GM21576 (cell line): ENCODE measurements around the gene MGRN1.

Source experiments
- ATAC-seq: cut with Tn5 transposase; IDR thresholded peaks from one replicate; pipeline ENCODE4 v1.9.1; 2021; ENCODE audit warnings: mild to moderate bottlenecking, moderate library complexity; ENCODE audit not compliant: unreplicated experiment

The MGRN1 gene

GRCh38 chr16:4618645-4619418, 5.8 kb upstream of the MGRN1 start:
- no peak for ATAC-seq

GRCh38 chr16:4623593-4623992, 1.0 kb upstream of the MGRN1 start:
- ATAC-seq = no peak

GRCh38 chr16:4624827-4625559, 367 bp downstream of the MGRN1 start:
- ATAC-seq = peak; percentile 50

- ATAC-seq = peak; percentile 6
Observed at GRCh38 chr16:4625560-4626159, 1.0 kb downstream of the MGRN1 start.

- no peak for ATAC-seq
Observed at GRCh38 chr16:4626396-4626795, 1.8 kb downstream of the MGRN1 start.

GRCh38 chr16:4628283-4628682, 3.7 kb downstream of the MGRN1 start:
- ATAC-seq = no peak

GRCh38 chr16:4631444-4631843, 6.8 kb downstream of the MGRN1 start:
- ATAC-seq = no peak

- ATAC-seq = no peak
Observed at GRCh38 chr16:4633910-4634635, 9.4 kb downstream of the MGRN1 start.

- no peak for ATAC-seq
Observed at GRCh38 chr16:4634768-4635167, 10.1 kb downstream of the MGRN1 start.

- no peak for ATAC-seq
Observed at GRCh38 chr16:4636196-4636595, 11.6 kb downstream of the MGRN1 start.

GRCh38 chr16:4637501-4638166, 13.0 kb downstream of the MGRN1 start:
- no peak for ATAC-seq

- no peak for ATAC-seq
Observed at GRCh38 chr16:4639899-4640509, 15.4 kb downstream of the MGRN1 start.

GRCh38 chr16:4640572-4641305, 16.1 kb downstream of the MGRN1 start:
- no peak for ATAC-seq

- ATAC-seq = no peak
Observed at GRCh38 chr16:4641306-4641687, 16.7 kb downstream of the MGRN1 start.

- no peak for ATAC-seq
Observed at GRCh38 chr16:4641895-4642294, 17.3 kb downstream of the MGRN1 start.

GRCh38 chr16:4646773-4647643, 22.4 kb downstream of the MGRN1 start:
- ATAC-seq = no peak

- no peak for ATAC-seq
Observed at GRCh38 chr16:4647644-4647980, 23.0 kb downstream of the MGRN1 start.

GRCh38 chr16:4648917-4649316, 24.3 kb downstream of the MGRN1 start:
- ATAC-seq = no peak
